Breast epithelium (tissue), 4 donors: ENCODE measurements around the gene PFKFB2. TPM values are rescaled to one million over a fixed set of nuclear protein-coding genes. Genes with fewer than 3 reads are reported as not detected.

ENCODE experiments used
- DNase-seq, 2 donors: peaks; one replicate each; pipeline ENCODE4 v3.0.0-alpha.2; 2019; ENCODE audit warnings: low spot score in 2 of 2
- H3K27ac ChIP-seq, 2 donors: fragments of 200-600 bp; sonication (generic) in 1 of 2; one replicate each; pipeline ENCODE4 v1.5.1; 2016 to 2019; ENCODE audit warnings: mild to moderate bottlenecking in 1 of 2
- H3K27me3 ChIP-seq, 2 donors: fragments of 200-600 bp; sonication (generic) in 1 of 2; one replicate each; pipeline versions ENCODE4 v1.5.1 to v1.6.0; 2017 to 2019; ENCODE audit warnings: control low read depth in 1 of 2, mild to moderate bottlenecking in 1 of 2
- H3K36me3 ChIP-seq: fragments of 200-600 bp; one replicate; pipeline ENCODE4 v1.5.1; 2019
- H3K4me1 ChIP-seq, 2 donors: fragments of 200-600 bp; sonication (generic); one replicate each; pipeline ENCODE4 v1.5.1; 2016 to 2019; ENCODE audit warnings: control low read depth in 1 of 2
- H3K4me3 ChIP-seq, 3 donors: fragments of 200-600 bp; sonication (generic); 1 replicate in 2 of 3; 2 replicates in 1 of 3; pipeline ENCODE4 v1.5.1; 2016 to 2019; ENCODE audit warnings: mild to moderate bottlenecking in 3 of 3, moderate library complexity in 2 of 3
- H3K9me3 ChIP-seq, 2 donors: fragments of 200-600 bp; sonication (generic) in 1 of 2; one replicate each; pipeline ENCODE4 v1.5.1; 2016 to 2019; ENCODE audit warnings: control low read depth in 1 of 2
- CTCF ChIP-seq, 3 donors: fragments of 450-650 bp; IDR thresholded peaks; one replicate each; pipeline ENCODE4 v1.5.1; 2016 to 2017; ENCODE audit warnings: antibody characterized with exemption in 3 of 3, mild to moderate bottlenecking in 3 of 3, moderate library complexity in 3 of 3
- POLR2A ChIP-seq: fragments of 450-650 bp; IDR thresholded peaks from one replicate; pipeline ENCODE4 v1.6.1; 2016; ENCODE audit warnings: antibody characterized with exemption, mild to moderate bottlenecking, moderate library complexity
- POLR2AphosphoS5 ChIP-seq, 3 donors: sonication (generic); formaldehyde crosslinking; IDR thresholded peaks; one replicate each; pipeline ENCODE4 v1.6.1; 2017; ENCODE audit warnings: antibody characterized with exemption in 3 of 3
- intact Hi-C: fragments of 100-400 bp; cut with DNase I; formaldehyde crosslinking; loops from one replicate; pipeline ENCODE4 v1.15.1; 2023; ENCODE audit warnings: low total_unique reads
- total RNA-seq, 3 donors: library from RNA; depleted of rRNA; stranded (reverse); fragments of >200 nt; gene quantifications; one replicate each; pipeline ENCODE4 v1.1.0, GENCODE V29; 2016

PFKFB2 gene
- total RNA-seq, 3 donors from 2014 or later: 7.5 to 13.2 (median 8.2) TPM

- no peak for DNase-seq
- intact Hi-C loops: loop anchor here (2.0 to 5.0 kb wide), 2 partner anchors 46 to 601 kb away; no protein-coding TSS in a partner anchor
- Histone ChIP-seq H3K4me3 (no peak overlapping the region), H3K36me3 (no peaks in the 10 kb centered on the region), H3K27ac (no peak overlapping the region), H3K4me1 (peaks cover 0 to 4% of the 10 kb centered on the region in 2 donors), H3K9me3 (no peaks in the 10 kb centered on the region), H3K27me3 (no peaks in the 10 kb centered on the region)
- TF ChIP-seq POLR2A (no peak), CTCF (IDR thresholded peaks at IDR 0.05) (no peak), POLR2AphosphoS5 (IDR thresholded peaks at IDR 0.05) (no peak)
Measured at GRCh38 chr1:207076181-207076955, 23.3 kb downstream of the PFKFB2 start.

- H3K9me3 ChIP-seq: no peaks in the 10 kb centered on the region
- no peak overlapping the region for H3K4me3 ChIP-seq
- H3K4me1 ChIP-seq: peaks cover 0 to 4% of the 10 kb centered on the region in 2 donors
- TF ChIP-seq POLR2AphosphoS5 (IDR thresholded peaks at IDR 0.05) (no peak), CTCF (IDR thresholded peaks at IDR 0.05) (no peak), POLR2A (no peak)
- H3K27me3 ChIP-seq: no peaks in the 10 kb centered on the region
- H3K27ac ChIP-seq: no peak overlapping the region
- DNase-seq: no peak
- H3K36me3 ChIP-seq: no peaks in the 10 kb centered on the region
- intact Hi-C loops: loop anchor here (2.0 to 5.0 kb wide), 2 partner anchors 46 to 600 kb away; no protein-coding TSS in a partner anchor
Measured at GRCh38 chr1:207077012-207077411, 23.9 kb downstream of the PFKFB2 start.

- peak in 1 of 2 donors; percentile 67 for DNase-seq
- peaks cover 0 to 4% of the 10 kb centered on the region in 2 donors for H3K4me1 ChIP-seq
- no peaks in the 10 kb centered on the region for H3K36me3 ChIP-seq
- no peaks in the 10 kb centered on the region for H3K9me3 ChIP-seq
- H3K27ac ChIP-seq: no peak overlapping the region
- no peaks in the 10 kb centered on the region for H3K27me3 ChIP-seq
- intact Hi-C loops: loop anchor here (2.0 to 5.0 kb wide), 2 partner anchors 47 to 600 kb away; no protein-coding TSS in a partner anchor
- H3K4me3 ChIP-seq: no peak overlapping the region
- no peak for TF ChIP-seq POLR2A
- TF ChIP-seq CTCF (IDR thresholded peaks at IDR 0.05): peak; percentile 68 to 90 (median 88)
- TF ChIP-seq POLR2AphosphoS5 (IDR thresholded peaks at IDR 0.05): peak in 1 of 3 donors; percentile 33
Measured at GRCh38 chr1:207077470-207078377, 24.6 kb downstream of the PFKFB2 start.

GRCh38 chr1:207078578-207079132 is 25.6 kb downstream of the PFKFB2 start:
- no peak overlapping the region for H3K4me3 ChIP-seq
- H3K27me3 ChIP-seq: no peaks in the 10 kb centered on the region
- peaks cover 0 to 4% of the 10 kb centered on the region in 2 donors for H3K4me1 ChIP-seq
- H3K9me3 ChIP-seq: no peaks in the 10 kb centered on the region
- H3K27ac ChIP-seq: no peak overlapping the region
- intact Hi-C loops: loop anchor here (5.0 kb wide), 1 partner anchor 599 kb away; no protein-coding TSS in a partner anchor
- H3K36me3 ChIP-seq: no peaks in the 10 kb centered on the region
- DNase-seq: no peak
- TF ChIP-seq CTCF (IDR thresholded peaks at IDR 0.05) (no peak), POLR2AphosphoS5 (IDR thresholded peaks at IDR 0.05) (no peak), POLR2A (no peak)
